Suprapubic skin (tissue), 4 donors: ENCODE results near the gene ATP1A2. TPM values are rescaled to one million over a fixed set of nuclear protein-coding genes. Genes with fewer than 3 reads are reported as not detected.

Experiments used
- DNase-seq, 2 donors: peaks; one replicate each; pipeline ENCODE4 v3.0.0-alpha.2; 2019; ENCODE audit warnings: low spot score in 2 of 2
- H3K27ac ChIP-seq: fragments of 200-600 bp; sonication (generic); one replicate; pipeline ENCODE4 v1.5.1; 2019
- H3K27me3 ChIP-seq: fragments of 200-600 bp; sonication (generic); one replicate; pipeline ENCODE4 v1.5.1; 2019
- H3K36me3 ChIP-seq: fragments of 200-600 bp; sonication (generic); one replicate; pipeline ENCODE4 v1.5.1; 2019
- H3K4me1 ChIP-seq: fragments of 200-600 bp; sonication (generic); one replicate; pipeline ENCODE4 v1.5.1; 2019
- H3K4me3 ChIP-seq: fragments of 200-600 bp; sonication (generic); one replicate; pipeline ENCODE4 v1.5.1; 2019; ENCODE audit warnings: mild to moderate bottlenecking
- H3K9me3 ChIP-seq: fragments of 200-600 bp; sonication (generic); one replicate; pipeline ENCODE4 v1.5.1; 2019
- CTCF ChIP-seq, 2 donors: fragments of 200-600 bp in 1 of 2; fragments of 450-650 bp in 1 of 2; sonication (generic) in 1 of 2; IDR thresholded peaks; one replicate each; pipeline ENCODE4 v1.5.1; 2016 to 2019; ENCODE audit warnings: antibody characterized with exemption in 2 of 2, mild to moderate bottlenecking in 1 of 2, moderate library complexity in 1 of 2
- EP300 ChIP-seq: sonication (generic); formaldehyde crosslinking; IDR thresholded peaks from one replicate; pipeline ENCODE4 v1.6.1; 2017; ENCODE audit warnings: antibody characterized with exemption
- POLR2A ChIP-seq, 2 donors: fragments of 450-650 bp; IDR thresholded peaks; one replicate each; pipeline ENCODE4 v1.6.1; 2017; ENCODE audit warnings: antibody characterized with exemption in 2 of 2, mild to moderate bottlenecking in 2 of 2, moderate library complexity in 2 of 2
- POLR2AphosphoS5 ChIP-seq, 3 donors: sonication (generic); formaldehyde crosslinking; IDR thresholded peaks; one replicate each; pipeline ENCODE4 v1.6.1; 2017; ENCODE audit warnings: antibody characterized with exemption in 3 of 3
- WGBS: methylation state at CpG from one replicate; pipeline ENCODE4 v1.1.5; 2018; 5-methylcytosine and 5-hydroxymethylcytosine counted together
- total RNA-seq, 4 donors: library from RNA; depleted of rRNA; stranded (reverse); fragments of >200 nt; gene quantifications; one replicate each; pipeline ENCODE4 v1.1.0, GENCODE V29; 2016

ATP1A2 gene
- total RNA-seq, 4 donors from 2014 or later: 4.2 to 6.9 (median 4.8) TPM

- H3K4me1 ChIP-seq: peaks cover 11% of the 10 kb centered on the region
- H3K36me3 ChIP-seq: peaks cover 3% of the 10 kb centered on the region
- TF ChIP-seq EP300 (no peak), POLR2AphosphoS5 (IDR thresholded peaks at IDR 0.05) (no peak), POLR2A (IDR thresholded peaks at IDR 0.05) (no peak), CTCF (IDR thresholded peaks at IDR 0.05) (no peak)
- DNase-seq: no peak
- no peaks in the 10 kb centered on the region for H3K9me3 ChIP-seq
- H3K27me3 ChIP-seq: peaks cover 68% of the 10 kb centered on the region
- H3K27ac ChIP-seq: no peak overlapping the region
- WGBS: 66% methylated on average over 2 of the region's 2 CpGs
- no peak overlapping the region for H3K4me3 ChIP-seq
Observed at GRCh38 chr1:160082487-160082886, 33.1 kb upstream of the ATP1A2 start.

GRCh38 chr1:160082926-160083325 is 32.6 kb upstream of the ATP1A2 start:
- no peak for DNase-seq
- H3K4me3 ChIP-seq: no peak overlapping the region
- H3K27me3 ChIP-seq: peaks cover 67% of the 10 kb centered on the region
- peaks cover 8% of the 10 kb centered on the region for H3K36me3 ChIP-seq
- no peaks in the 10 kb centered on the region for H3K9me3 ChIP-seq
- H3K4me1 ChIP-seq: peaks cover 11% of the 10 kb centered on the region
- 60% methylated on average over 3 of the region's 3 CpGs for WGBS
- H3K27ac ChIP-seq: no peak overlapping the region
- no peak for TF ChIP-seq POLR2A (IDR thresholded peaks at IDR 0.05)
- no peak for TF ChIP-seq POLR2AphosphoS5 (IDR thresholded peaks at IDR 0.05)
- TF ChIP-seq EP300: no peak

- 75% methylated on average over 21 of the region's 96 CpGs for WGBS
- DNase-seq: no peak
- Histone ChIP-seq H3K4me1 (peaks cover 11% of the 10 kb centered on the region), H3K27ac (no peak overlapping the region), H3K36me3 (peaks cover 20% of the 10 kb centered on the region), H3K9me3 (no peaks in the 10 kb centered on the region), H3K4me3 (peak overlapping the region; percentile 45), H3K27me3 (peaks cover 55% of the 10 kb centered on the region)
- TF ChIP-seq CTCF (IDR thresholded peaks at IDR 0.05) (peak in 1 of 2 donors; percentile 77), POLR2AphosphoS5 (IDR thresholded peaks at IDR 0.05) (no peak)
Observed at GRCh38 chr1:160083968-160084770, 31.4 kb upstream of the ATP1A2 start.

- WGBS: 86% methylated on average over 30 of the region's 30 CpGs
- Histone ChIP-seq H3K27me3 (peaks cover 48% of the 10 kb centered on the region), H3K36me3 (peaks cover 25% of the 10 kb centered on the region), H3K27ac (no peak overlapping the region), H3K9me3 (no peaks in the 10 kb centered on the region), H3K4me3 (no peak overlapping the region), H3K4me1 (peaks cover 11% of the 10 kb centered on the region)
- no peak for DNase-seq
- no peak for TF ChIP-seq POLR2AphosphoS5 (IDR thresholded peaks at IDR 0.05)
- TF ChIP-seq POLR2A (IDR thresholded peaks at IDR 0.05): no peak
- no peak for TF ChIP-seq CTCF (IDR thresholded peaks at IDR 0.05)
- no peak for TF ChIP-seq EP300
Observed at GRCh38 chr1:160084771-160085321, 30.7 kb upstream of the ATP1A2 start.

GRCh38 chr1:160085686-160086455 is 29.7 kb upstream of the ATP1A2 start:
- 56% methylated on average over 19 of the region's 19 CpGs for WGBS
- H3K27ac ChIP-seq: no peak overlapping the region
- H3K9me3 ChIP-seq: no peaks in the 10 kb centered on the region
- peaks cover 35% of the 10 kb centered on the region for H3K36me3 ChIP-seq
- no peak overlapping the region for H3K4me3 ChIP-seq
- H3K27me3 ChIP-seq: peaks cover 37% of the 10 kb centered on the region
- no peak for DNase-seq
- peaks cover 11% of the 10 kb centered on the region for H3K4me1 ChIP-seq
- TF ChIP-seq POLR2A (IDR thresholded peaks at IDR 0.05): no peak
- no peak for TF ChIP-seq EP300
- no peak for TF ChIP-seq POLR2AphosphoS5 (IDR thresholded peaks at IDR 0.05)
- peak; percentile 50 to 88 for TF ChIP-seq CTCF (IDR thresholded peaks at IDR 0.05)
